Stimulated activated CD4-positive, alpha-beta T cell treated with anti-CD3 and anti-CD28 coated beads, Interleukin-12 subunit alpha, Interleukin-12 subunit beta, amount 100 ng/mL, for 24 hours (primary cell): ENCODE measurements around the gene ARHGEF2.
A peak's percentile ranks its signal among the peaks of the same experiment; 100 is the strongest.
"Not testable (repeated sequence)": the region's sequence is repeated elsewhere in the genome, so short reads cannot be mapped to it uniquely, and the experiment has no call there.

ENCODE experiments used
- DNase-seq, 2 experiments: peaks; one replicate each; pipeline ENCODE4 v3.0.0-alpha.2; 2020; ENCODE audit warnings: low read depth in 2 of 2

Gene ARHGEF2

GRCh38 chr1:155942578-155943141 lies 35.7 kb downstream of the ARHGEF2 start:
- no peak for DNase-seq

GRCh38 chr1:155941845-155942531 lies 36.4 kb downstream of the ARHGEF2 start:
- no peak for DNase-seq

- no peak for DNase-seq
Observed at GRCh38 chr1:155940993-155941844, 37.1 kb downstream of the ARHGEF2 start, which contains the start of gene RXFP4. Gene RXFP4, plus strand, starts transcription at chr1:155941638. Its CDS starts 72 bp downstream, at chr1:155941710.

DNA sequence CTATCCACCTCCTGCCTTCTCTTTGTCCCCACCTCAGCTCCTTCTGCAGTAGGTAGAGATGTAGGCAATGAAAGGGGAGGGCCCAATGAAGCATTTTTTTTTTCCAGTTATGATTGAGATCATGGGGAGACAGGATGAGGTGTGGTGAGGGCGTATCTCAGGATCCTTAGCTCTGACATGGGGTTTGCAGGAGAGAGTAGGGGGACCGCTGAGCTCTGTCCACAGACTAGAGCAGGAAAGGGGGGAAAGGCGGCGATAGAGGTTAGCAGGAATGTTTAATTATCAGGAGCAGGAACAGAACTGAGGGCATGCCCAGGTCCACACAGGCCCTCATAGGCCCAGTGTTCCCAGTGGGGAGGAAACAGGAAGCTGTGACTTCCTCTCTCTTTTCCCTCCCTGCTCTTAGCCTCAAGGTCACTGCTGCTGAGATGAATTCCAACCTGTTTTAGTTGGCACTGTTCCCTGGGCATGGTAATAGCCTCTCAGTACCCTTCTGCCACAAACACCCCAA lies 37.8 kb downstream of the ARHGEF2 start:
- DNase-seq, result no peak

GRCh38 chr1:155938220-155938627 lies 40.1 kb downstream of the ARHGEF2 start:
- DNase-seq, result no peak

DNA sequence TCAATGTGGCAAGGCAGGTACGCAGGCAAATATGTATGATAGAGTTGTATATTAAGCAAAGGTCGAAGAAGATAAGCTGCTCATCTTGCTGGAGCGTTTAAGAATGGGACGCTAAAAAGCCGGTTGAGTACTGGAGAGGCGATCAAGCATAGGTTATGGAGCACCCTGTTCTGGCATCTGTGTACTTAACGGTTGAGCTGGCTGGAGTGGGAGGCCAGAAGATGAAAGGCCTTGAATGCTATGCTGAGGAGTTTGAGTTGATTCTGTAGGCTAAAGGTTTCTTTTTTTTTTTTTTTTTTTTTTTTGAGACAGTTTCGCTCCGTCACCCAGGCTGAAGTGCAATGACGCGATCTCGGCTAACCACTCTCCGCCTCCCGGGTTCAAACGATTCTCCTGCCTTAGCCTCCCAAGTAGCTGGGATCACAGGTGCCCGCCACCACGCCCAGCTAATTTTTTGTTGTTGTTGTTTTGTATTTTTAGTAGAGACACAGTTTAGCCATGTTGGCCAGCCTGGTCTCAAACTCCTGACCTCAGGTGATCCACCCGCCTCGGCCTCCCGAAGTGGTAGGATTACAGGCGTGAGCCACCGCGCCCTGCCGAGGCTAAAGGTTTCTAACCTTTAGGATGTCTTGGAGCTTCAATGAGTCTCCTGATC lies 43.3 kb downstream of the ARHGEF2 start:
- no peak for DNase-seq

GRCh38 chr1:155934097-155934935 lies 44.0 kb downstream of the ARHGEF2 start, which contains the start of gene KHDC4:
Gene KHDC4, minus strand, starts transcription at chr1:155934413. Its CDS starts 40 bp downstream, at chr1:155934373.
- peak; percentile 88 for DNase-seq

DNA sequence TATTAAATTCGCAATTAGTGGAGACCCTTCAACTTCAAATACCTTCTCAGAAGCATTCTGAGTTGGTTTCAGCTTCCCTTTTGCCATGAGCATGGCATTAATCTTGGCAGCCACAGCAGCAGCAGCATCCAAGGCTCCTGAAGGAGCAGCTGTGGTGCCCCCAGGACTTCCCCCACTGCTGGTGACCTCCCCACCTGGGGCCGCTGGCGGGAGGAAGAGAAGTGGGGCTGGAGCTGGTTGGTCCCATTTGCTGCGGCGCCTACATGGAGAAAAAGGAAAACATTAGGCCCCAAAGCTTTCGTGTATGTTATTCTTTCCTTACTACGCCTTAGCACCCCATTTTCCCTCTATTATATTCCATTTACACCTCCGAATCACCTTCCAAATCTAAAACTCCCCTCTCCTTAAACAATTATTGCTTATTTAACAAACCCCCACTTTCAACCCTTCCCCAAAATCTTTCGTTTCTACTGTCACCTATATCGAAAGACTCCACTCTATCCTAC lies 44.7 kb downstream of the ARHGEF2 start:
- DNase-seq, result no peak

GRCh38 chr1:155932487-155932886 lies 45.9 kb downstream of the ARHGEF2 start:
- DNase-seq, result no peak

DNA sequence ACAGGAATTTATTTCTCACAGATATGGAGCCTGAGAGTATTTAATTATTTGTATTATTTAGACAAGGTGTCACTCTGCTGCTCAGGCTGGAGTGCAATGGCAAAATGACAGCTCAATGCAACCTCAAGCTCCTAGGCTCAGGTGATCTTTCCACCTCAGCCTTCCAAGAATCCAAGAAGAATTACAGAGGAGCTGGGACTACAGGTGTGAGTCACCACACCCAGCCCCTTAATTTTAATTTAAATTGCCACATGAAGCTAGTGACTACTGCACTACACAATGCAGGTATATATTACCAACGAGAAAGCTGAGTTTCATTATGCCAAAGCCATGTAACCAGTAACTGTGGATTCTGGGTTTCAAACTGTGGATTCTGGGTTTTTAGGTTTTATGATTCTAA lies 46.3 kb downstream of the ARHGEF2 start:
- DNase-seq, result no peak

- no peak for DNase-seq
Observed at GRCh38 chr1:155931332-155932038, 46.9 kb downstream of the ARHGEF2 start.

- DNase-seq, result not testable (repeated sequence)
Observed at GRCh38 chr1:155930725-155931124, 47.6 kb downstream of the ARHGEF2 start.

DNA sequence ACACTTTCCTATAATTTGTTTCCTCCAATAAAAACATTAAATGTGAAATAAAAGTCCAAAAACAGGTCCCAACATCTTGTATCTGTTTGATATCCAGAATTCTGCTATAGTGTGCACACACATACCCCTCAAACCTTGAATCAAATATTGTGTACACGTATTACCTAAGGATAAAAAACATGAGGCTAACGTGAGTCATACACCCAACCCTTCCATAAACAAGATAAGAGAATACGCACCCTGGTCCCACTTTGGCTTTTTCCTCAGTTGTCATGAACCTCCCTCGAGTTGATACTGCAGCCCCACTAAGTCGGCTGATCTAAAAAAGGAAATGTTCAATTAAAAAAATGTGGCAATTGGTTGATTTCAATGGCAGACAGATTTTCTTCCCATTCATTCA lies 49.3 kb downstream of the ARHGEF2 start:
- no peak for DNase-seq

DNA sequence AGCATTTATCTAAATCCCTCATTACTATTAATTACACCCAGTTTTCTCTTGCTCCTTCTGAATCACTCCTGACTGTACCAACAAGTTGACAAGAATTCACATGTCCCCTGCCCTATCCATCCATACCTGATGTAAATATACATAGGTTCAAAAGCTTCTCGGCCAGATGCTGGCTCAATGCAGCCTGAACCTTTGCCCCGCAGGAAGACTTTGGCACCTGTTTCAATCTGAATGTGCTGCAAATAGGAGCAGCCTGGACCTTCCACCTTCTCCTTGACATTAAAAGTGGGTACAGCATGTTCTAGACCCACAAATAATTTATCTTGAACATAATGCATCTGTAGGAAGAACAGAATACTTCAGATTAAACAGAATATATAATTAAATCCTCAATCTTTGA lies 52.8 kb downstream of the ARHGEF2 start:
- no peak for DNase-seq

DNA sequence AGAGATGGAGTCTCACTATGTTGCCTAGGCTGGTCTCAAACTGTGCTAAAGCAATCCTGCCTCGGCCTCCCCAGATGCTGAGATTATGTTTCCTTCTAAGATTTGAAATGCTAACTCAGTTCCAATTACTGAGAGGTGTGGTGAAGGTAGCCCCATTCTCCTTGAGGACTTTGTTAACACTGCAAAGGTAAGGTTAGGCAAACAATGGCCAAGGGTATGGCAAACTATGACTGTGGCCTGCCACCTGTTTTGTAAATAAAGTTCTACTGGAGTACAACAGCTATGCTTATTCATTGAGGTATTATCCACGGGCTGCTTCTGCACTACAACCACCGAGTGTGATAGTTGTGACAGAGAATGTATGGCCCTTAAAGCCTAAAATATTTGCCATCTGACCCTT lies 57.6 kb downstream of the ARHGEF2 start:
- no peak for DNase-seq

GRCh38 chr1:155919801-155920200 lies 58.5 kb downstream of the ARHGEF2 start:
- DNase-seq, result no peak

- DNase-seq, result no peak
Observed at GRCh38 chr1:155918660-155919059, 59.7 kb downstream of the ARHGEF2 start.

GRCh38 chr1:155913969-155914757 lies 64.2 kb downstream of the ARHGEF2 start:
- DNase-seq, result no peak

- no peak for DNase-seq
Observed at GRCh38 chr1:155912056-155912536, 66.3 kb downstream of the ARHGEF2 start.
